SKM-1 treated with dmso at 0.1 percent for 144 hours (cell line): Measurements from ENCODE around the gene SPDYE2.
"Not testable (repeated sequence)": the region's sequence is repeated elsewhere in the genome, so short reads cannot be mapped to it uniquely, and the experiment has no call there.

Source experiments
- DNase-seq: peaks from one replicate; lab custom pipeline; 2025; ENCODE audit not compliant: unreplicated experiment; lab: John Stamatoyannopoulos, UW

The SPDYE2 gene

DNA sequence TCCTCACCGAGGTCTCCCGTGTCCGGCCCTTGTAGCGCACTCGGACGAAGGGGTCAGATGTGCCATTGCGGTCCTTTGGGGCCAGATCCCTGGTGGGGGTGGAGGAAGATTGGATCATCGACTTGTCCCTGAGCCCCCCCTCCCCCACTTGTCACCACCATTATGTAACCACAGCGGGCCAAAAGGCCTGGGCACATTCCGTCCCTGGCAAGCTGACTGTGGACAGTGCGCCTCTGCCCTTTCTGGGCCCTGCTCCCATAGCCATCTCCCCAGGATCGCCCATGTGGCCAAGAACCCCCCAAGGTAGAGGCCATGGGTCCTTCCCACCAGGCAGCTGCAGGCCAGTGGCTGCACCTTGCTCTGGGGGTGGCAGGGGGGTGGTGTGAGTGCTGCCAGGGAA is 51.3 kb downstream of the SPDYE2 start:
- DNase-seq = not testable (repeated sequence)

DNA sequence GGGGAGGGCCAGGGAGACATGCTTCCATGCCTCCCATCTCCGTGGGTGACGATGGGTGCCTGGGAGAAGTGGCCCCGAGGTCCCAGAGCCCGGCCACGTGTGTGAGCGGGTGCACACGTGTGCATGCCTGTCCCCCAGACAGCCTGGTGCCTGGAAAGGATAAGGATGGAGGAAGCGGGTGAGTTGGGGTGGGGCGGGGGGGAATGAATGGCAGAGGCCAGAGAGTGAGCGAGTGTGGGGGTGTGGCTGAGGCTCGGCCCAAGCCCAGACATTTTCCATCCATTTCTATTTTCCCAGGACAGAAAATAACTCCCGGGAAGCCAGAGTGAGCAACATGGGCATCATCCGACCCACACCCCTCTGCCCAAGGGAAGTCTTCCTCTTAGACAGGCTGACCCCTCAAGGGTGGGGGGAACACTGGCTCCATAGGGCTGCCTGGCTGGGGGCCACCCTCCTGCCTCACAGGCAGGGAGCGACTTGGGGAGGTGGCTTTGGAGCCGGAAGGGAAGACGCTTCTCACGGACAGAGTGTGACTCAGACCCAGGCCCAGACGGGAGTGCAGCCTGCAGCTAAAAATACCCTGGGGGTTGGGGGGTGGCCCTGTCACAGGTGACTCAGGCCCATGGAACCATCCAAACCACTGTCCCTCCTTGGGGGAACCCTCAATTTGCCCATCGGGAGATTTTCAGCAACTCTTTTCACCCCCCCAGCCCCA is 53.6 kb downstream of the SPDYE2 start:
- DNase-seq = not testable (repeated sequence)

DNA sequence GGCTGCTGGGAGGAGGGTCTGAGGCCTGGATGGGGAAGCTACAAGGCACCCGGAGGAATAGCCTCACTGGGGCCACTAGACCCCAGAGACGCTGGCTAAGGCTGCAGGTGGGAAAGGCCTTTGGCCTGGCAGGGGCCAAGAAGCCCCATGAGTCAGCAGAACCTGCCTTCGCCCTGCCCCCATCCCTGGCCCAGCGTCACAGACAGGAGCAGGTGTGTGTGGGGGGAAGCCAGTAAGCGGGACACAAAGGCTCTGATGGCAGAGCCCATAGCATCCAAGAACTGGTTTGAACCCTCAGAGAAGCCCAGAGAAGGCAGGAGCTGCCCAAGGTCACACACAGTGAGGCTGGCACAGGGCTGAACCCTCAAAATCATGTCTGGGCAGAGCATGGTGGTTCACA is 55.8 kb downstream of the SPDYE2 start:
- DNase-seq = not testable (repeated sequence)

DNA sequence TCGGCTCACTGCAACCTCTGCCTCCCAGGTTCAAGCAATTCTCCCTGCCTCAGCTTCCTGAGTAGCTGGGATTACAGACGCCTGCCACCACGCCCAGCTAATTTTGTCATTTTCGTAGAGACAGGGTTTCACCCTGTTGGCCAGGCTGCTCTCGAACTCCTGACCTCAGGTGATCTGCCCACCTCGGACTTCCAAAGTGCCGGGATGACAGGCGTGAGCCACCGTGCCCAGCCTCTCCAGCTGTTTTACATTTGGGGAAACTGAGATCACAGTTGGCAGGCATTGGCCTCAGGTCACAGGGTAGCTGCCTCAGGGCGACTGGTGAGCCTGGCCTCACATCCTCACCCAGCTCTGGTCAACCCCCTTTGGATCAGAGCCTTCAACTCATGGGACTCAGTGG is 58.7 kb downstream of the SPDYE2 start:
- not testable (repeated sequence) for DNase-seq

DNA sequence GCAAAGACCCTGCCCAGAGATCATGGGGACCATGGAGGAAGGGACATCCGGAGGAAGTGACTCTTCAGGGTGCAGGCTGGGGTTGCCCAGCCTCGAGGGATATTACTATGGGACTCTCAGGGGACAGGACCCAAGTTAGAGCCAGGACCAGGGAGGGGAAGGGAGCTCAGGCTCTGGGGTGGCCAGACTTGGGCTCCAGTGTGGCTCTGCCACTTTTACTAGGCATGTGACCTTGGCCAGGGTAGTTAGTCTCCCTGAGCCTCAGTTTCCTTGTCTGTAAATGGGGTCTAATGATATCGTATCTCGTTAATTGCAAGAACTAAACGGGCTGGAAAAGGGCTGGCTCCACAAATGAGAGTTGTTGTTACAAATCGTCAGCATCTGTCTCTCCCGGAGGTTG is 59.4 kb downstream of the SPDYE2 start:
- not testable (repeated sequence) for DNase-seq

DNA sequence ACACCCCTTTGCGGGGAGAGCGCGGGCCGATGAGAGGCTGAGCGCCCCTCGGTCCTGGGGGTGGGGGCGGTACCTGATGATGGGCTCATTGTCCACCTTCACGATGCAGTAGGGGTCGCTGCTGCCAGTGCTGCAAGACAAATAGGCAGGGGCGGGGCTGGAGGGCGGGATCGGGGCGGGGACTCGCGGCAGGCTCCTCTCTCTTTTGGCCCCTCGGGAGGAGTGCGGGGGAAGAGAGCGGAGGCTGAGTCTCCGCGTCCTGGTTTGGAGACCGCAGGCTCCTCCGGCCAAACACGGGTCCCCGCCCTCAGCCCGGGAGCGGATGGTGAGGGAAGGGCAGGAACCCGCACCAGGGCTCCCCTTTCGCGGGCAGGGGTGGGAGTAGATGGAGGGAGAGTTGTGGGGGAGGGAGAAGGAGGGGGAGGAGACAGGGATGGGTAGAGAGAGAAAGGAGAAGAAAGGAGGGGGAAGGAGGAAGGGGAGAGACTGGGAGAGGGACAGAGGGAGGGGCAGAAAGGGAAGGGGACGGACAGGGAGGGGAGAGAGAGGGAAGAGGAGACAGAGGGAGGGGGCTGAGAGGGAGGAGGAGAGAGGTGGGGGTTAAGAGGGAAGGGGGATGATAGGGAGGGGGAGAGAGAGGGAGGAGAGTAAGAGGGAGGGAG is 60.1 kb downstream of the SPDYE2 start:
- not testable (repeated sequence) for DNase-seq

DNA sequence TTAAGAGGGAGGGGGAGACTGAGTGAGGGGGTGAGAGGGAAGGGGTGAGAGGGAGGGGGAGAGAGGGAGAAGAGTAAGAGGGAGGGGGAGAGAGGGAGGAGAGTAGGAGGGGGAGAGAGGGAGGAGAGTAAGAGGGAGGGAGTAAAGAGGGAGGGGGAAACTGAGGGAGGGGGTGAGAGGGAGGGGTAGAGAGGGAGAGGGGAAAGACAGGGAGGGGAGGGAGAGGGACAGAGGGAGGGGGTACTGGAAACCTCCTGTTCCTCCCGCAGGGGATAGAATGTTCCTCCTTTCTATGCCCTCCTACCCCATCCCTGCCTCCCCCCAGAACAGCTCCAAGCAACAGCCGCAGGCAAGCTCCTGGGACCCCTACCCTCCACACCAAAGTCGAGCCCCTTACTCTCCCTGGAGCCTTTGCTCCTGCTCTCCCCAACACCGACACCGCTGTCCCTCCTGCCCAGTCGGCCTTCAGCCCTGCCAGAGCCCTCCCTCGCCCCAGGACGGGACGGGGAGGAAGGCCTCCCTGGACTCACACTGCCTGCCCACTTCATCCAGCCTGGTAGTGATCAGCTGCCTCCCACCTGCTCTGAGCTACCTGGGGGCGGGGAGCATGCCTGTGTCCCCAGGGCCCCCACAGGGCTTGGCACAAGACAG is 60.8 kb downstream of the SPDYE2 start:
- not testable (repeated sequence) for DNase-seq
